ENCODE results near the gene NXF1. TPM values are rescaled to one million over a fixed set of nuclear protein-coding genes. Genes with fewer than 3 reads are reported as not detected.
"Not testable (repeated sequence)": the region's sequence is repeated elsewhere in the genome, so short reads cannot be mapped to it uniquely, and the experiment has no call there.

Gene NXF1
- total RNA-seq, 1 experiment from 2014 or later = 31.1 TPM

- DNase-seq (ENCODE audit: low spot score) = peak; percentile 97
Measured at GRCh38 chr11:62787005-62787759, 18.1 kb downstream of the NXF1 start, which contains the start of gene TMEM179B. TMEM179B (plus strand) TSS chr11:62787402; CDS start chr11:62787432, 30 bp downstream.

- peak; percentile 71 for DNase-seq (ENCODE audit: low spot score)
Measured at GRCh38 chr11:62786318-62787004, 18.8 kb downstream of the NXF1 start.

GRCh38 chr11:62782753-62783152, 22.5 kb downstream of the NXF1 start:
- DNase-seq (ENCODE audit: low spot score) = no peak

- no peak for DNase-seq (ENCODE audit: low spot score)
Measured at GRCh38 chr11:62778441-62778840, 26.8 kb downstream of the NXF1 start.

GRCh38 chr11:62777389-62777788, 27.9 kb downstream of the NXF1 start:
- no peak for DNase-seq (ENCODE audit: low spot score)

- no peak for DNase-seq (ENCODE audit: low spot score)
Measured at GRCh38 chr11:62775646-62776045, 29.6 kb downstream of the NXF1 start.

- no peak for DNase-seq (ENCODE audit: low spot score)
Measured at GRCh38 chr11:62774407-62774806, 30.8 kb downstream of the NXF1 start.

GRCh38 chr11:62771144-62772021, 33.9 kb downstream of the NXF1 start, which contains the start of gene TAF6L:
TAF6L (plus strand) TSS chr11:62771396; CDS start chr11:62775784, 4,388 bp downstream.
- DNase-seq (ENCODE audit: low spot score) = peak; percentile 93

- DNase-seq (ENCODE audit: low spot score) = no peak
Measured at GRCh38 chr11:62770778-62771143, 34.5 kb downstream of the NXF1 start.

- DNase-seq (ENCODE audit: low spot score) = not testable (repeated sequence)
Measured at GRCh38 chr11:62760867-62761227, 44.4 kb downstream of the NXF1 start.

GRCh38 chr11:62757846-62758788, 47.1 kb downstream of the NXF1 start:
- DNase-seq (ENCODE audit: low spot score) = no peak

- no peak for DNase-seq (ENCODE audit: low spot score)
Measured at GRCh38 chr11:62755086-62755615, 50.1 kb downstream of the NXF1 start.

GRCh38 chr11:62753736-62754603, 51.3 kb downstream of the NXF1 start, which contains the start of gene ZBTB3:
ZBTB3 (minus strand) TSS chr11:62754160; CDS start chr11:62753664, 496 bp downstream.
- peak; percentile 100 for DNase-seq (ENCODE audit: low spot score)

GRCh38 chr11:62752994-62753735, 52.1 kb downstream of the NXF1 start:
- DNase-seq (ENCODE audit: low spot score) = no peak

- DNase-seq (ENCODE audit: low spot score) = no peak
Measured at GRCh38 chr11:62752177-62752785, 53.0 kb downstream of the NXF1 start.

GRCh38 chr11:62749931-62750330, 55.3 kb downstream of the NXF1 start:
- DNase-seq (ENCODE audit: low spot score) = not testable (repeated sequence)

- no peak for DNase-seq (ENCODE audit: low spot score)
Measured at GRCh38 chr11:62747475-62748160, 57.6 kb downstream of the NXF1 start.

All from H4 (cell line).